K562 (cell line): ENCODE data around the gene TPRX2. TPM values are rescaled to one million over a fixed set of nuclear protein-coding genes. Genes with fewer than 3 reads are reported as not detected.

Experiments used
- CREB5 ChIP-seq: fragments of 250-450 bp; sonication (Bioruptor Pico); IDR thresholded peaks from 2 replicates; pipeline ENCODE4 v1.5.0; 2020; ENCODE audit warnings: mild to moderate bottlenecking
- ERF ChIP-seq: fragments of 450-650 bp; formaldehyde crosslinking; IDR thresholded peaks from 2 replicates; pipeline ENCODE4 v1.4.0; 2020; ENCODE audit warnings: mild to moderate bottlenecking, mixed read lengths
- ESRRB ChIP-seq: fragments of 250-450 bp; sonication (Bioruptor Pico); IDR thresholded peaks from 2 replicates; pipeline ENCODE4 v1.5.0; 2020; ENCODE audit warnings: mild to moderate bottlenecking, moderate library complexity, borderline replicate concordance
- ETS1 ChIP-seq: conservative IDR thresholded peaks from 2 replicates; pipeline ENCODE4 v1.6.1; 2011; ENCODE audit warnings: low read depth, mild to moderate bottlenecking, low read length; ENCODE audit not compliant: control insufficient read depth
- FOS ChIP-seq: IDR thresholded peaks from 3 replicates; pipeline ENCODE4 v1.6.1; 2011; ENCODE audit not compliant: insufficient read length; ENCODE audit errors: extremely low read depth
- GTF2A2 ChIP-seq: IDR thresholded peaks from 2 replicates; pipeline ENCODE4 v1.6.1; 2016; ENCODE audit warnings: mild to moderate bottlenecking, missing genetic modification characterization, missing compliant biosample characterization
- HDAC2 ChIP-seq: fragments of 450-650 bp; IDR thresholded peaks from 2 replicates; pipeline ENCODE4 v1.6.1; 2016; ENCODE audit warnings: mild to moderate bottlenecking
- HDAC6 ChIP-seq: IDR thresholded peaks from 2 replicates; pipeline ENCODE4 v1.6.1; 2012; ENCODE audit warnings: low read depth, mild to moderate bottlenecking, control low read depth, inconsistent platforms, low read length, moderate library complexity
- KLF13 ChIP-seq: fragments of 450-650 bp; IDR thresholded peaks from 2 replicates; pipeline ENCODE4 v1.6.1; 2016; ENCODE audit warnings: missing genetic modification characterization, low read depth, mild to moderate bottlenecking, missing compliant biosample characterization, moderate library complexity, borderline replicate concordance
- MLX ChIP-seq, 2 experiments: fragments of 450-650 bp in 1 of 2; sonication (generic) in 1 of 2; formaldehyde crosslinking; conservative IDR thresholded peaks; 2 replicates each; pipeline versions ENCODE4 v1.4.0 to v1.8.1; 2020 to 2022; ENCODE audit warnings: mild to moderate bottlenecking in 1 of 2, missing genetic modification reagents in 1 of 2
- MXD1 ChIP-seq: fragments of 250-450 bp; sonication (Bioruptor Pico); IDR thresholded peaks from 2 replicates; pipeline ENCODE4 v1.8.0; 2021; ENCODE audit warnings: borderline replicate concordance, mild to moderate bottlenecking, moderate library complexity; ENCODE audit not compliant: poor library complexity, severe bottlenecking
- PHB ChIP-seq: fragments of 250-450 bp; sonication (Bioruptor Pico); IDR thresholded peaks from 2 replicates; pipeline ENCODE4 v1.5.0; 2021
- PRDM10 ChIP-seq: fragments of 450-650 bp; IDR thresholded peaks from 2 replicates; pipeline ENCODE4 v1.6.1; 2018; ENCODE audit not compliant: partially characterized antibody
- PURB ChIP-seq: sonication (generic); formaldehyde crosslinking; IDR thresholded peaks from 2 replicates; pipeline ENCODE4 v1.9.0; 2021; ENCODE audit warnings: low read depth, mild to moderate bottlenecking, missing genetic modification reagents
- RBM17 ChIP-seq: fragments of 200-400 bp; formaldehyde crosslinking; IDR thresholded peaks from 2 replicates; pipeline ENCODE4 v1.6.1; 2017; ENCODE audit warnings: low read depth, mild to moderate bottlenecking, low read length, borderline replicate concordance
- ZBTB1 ChIP-seq: sonication (generic); formaldehyde crosslinking; IDR thresholded peaks from 2 replicates; pipeline ENCODE4 v1.8.1; 2023; ENCODE audit warnings: missing genetic modification reagents, low read depth, mild to moderate bottlenecking, borderline replicate concordance
- ZKSCAN8 ChIP-seq: fragments of 200-800 bp; sonication (Bioruptor generic); IDR thresholded peaks from 2 replicates; pipeline ENCODE4 v1.6.1; 2016; ENCODE audit warnings: missing genetic modification characterization, missing compliant biosample characterization
- ZNF583 ChIP-seq: fragments of 250-450 bp; sonication (Bioruptor Pico); IDR thresholded peaks from 2 replicates; pipeline ENCODE4 v1.4.0; 2020
- polyA plus RNA-seq, 8 experiments: library from polyadenylated mRNA; depleted of rRNA in 4 of 8; stranded (reverse) in 5 of 8; unstranded in 3 of 8; fragments of >200 nt; fragmentation: Nextera tagmentation in 2 of 8; fragmentation: Illumina TruSeq in 1 of 8; extraction: Ambion mirVana in 2 of 8; extraction: Trizol in 1 of 8; gene quantifications; 2 replicates each; pipeline versions ENCODE4 v1.2.1 to v1.2.3, GENCODE V29; 2011 to 2014; ENCODE audit warnings: inconsistent platforms in 1 of 8, missing spikeins in 1 of 8
- total RNA-seq, 7 experiments: library from RNA; depleted of rRNA in 6 of 7; stranded (reverse); fragments of >200 nt in 6 of 7; fragmentation: Illumina TruSeq in 2 of 7; extraction: Trizol in 2 of 7; gene quantifications; 2 replicates each; pipeline versions ENCODE4 v1.2.1 to v1.2.3, GENCODE V29; 2011 to 2021; ENCODE audit warnings: low replicate concordance in 1 of 7

The TPRX2 gene
- total and polyA plus RNA-seq, 9 of the 15 experiments (the other 6 are each of a cell fraction or from before 2014, with no cell fraction given), result not detected

GRCh38 chr19:47891923-47892666 is 33.1 kb downstream of the TPRX2 start (continued):
- TF ChIP-seq RBM17, result no peak
- peak; percentile 93 for TF ChIP-seq ZKSCAN8 (CRISPR knock-in tag)
- no peak for TF ChIP-seq MLX (CRISPR knock-in tag; conservative IDR thresholded peaks at IDR 0.05)
- no peak for TF ChIP-seq ERF
- TF ChIP-seq ETS1, result 0 out of 2 replicates have a peak, but pooled peaks have one; percentile 63
- peak; percentile 32 for TF ChIP-seq PRDM10
- no peak for TF ChIP-seq HDAC6
- no peak for TF ChIP-seq PHB (CRISPR knock-in tag)
- TF ChIP-seq HDAC2, result peak; percentile 94
- no peak for TF ChIP-seq MXD1 (CRISPR knock-in tag)
- TF ChIP-seq ZBTB1 (CRISPR knock-in tag), result no peak
- no peak for TF ChIP-seq KLF13 (tag)
- no peak for TF ChIP-seq CREB5 (CRISPR knock-in tag)
- TF ChIP-seq GTF2A2 (tag), result peak; percentile 84
- no peak for TF ChIP-seq ZNF583 (CRISPR knock-in tag)
- no peak for TF ChIP-seq PURB (CRISPR knock-in tag)
- peak; percentile 88 for TF ChIP-seq FOS
- no peak for TF ChIP-seq ESRRB (CRISPR knock-in tag)
